Common myeloid progenitor, CD34-positive (primary cell): Measurements from ENCODE around the gene ANKRD13D.

Experiments
- CTCF ChIA-PET: fragments of 350-600 bp; sonication (Branson Sonifier 250); formaldehyde crosslinking; loops from one replicate; lab custom pipeline; 2021; ENCODE audit warnings: antibody characterized with exemption; lab: Charles Lee
- POLR2A ChIA-PET: fragments of 350-600 bp; sonication (Branson Sonifier 250); formaldehyde crosslinking; loops from one replicate; lab custom pipeline; 2021; ENCODE audit warnings: antibody characterized with exemption; lab: Charles Lee
- DNase-seq, 3 donors: peaks; one replicate each; pipeline versions ENCODE4 v3.0.0 to v3.0.0-alpha.2; 2013
- H3K27ac ChIP-seq, 2 experiments: 1 replicate in 1 of 2; 2 replicates in 1 of 2; pipeline ENCODE4 v1.7.0; 2013; ENCODE audit warnings: inconsistent platforms in 2 of 2, low read length in 2 of 2, mild to moderate bottlenecking in 2 of 2, low read depth in 1 of 2, moderate library complexity in 1 of 2; ENCODE audit not compliant: severe bottlenecking in 2 of 2, insufficient read depth in 1 of 2, poor library complexity in 1 of 2
- H3K27me3 ChIP-seq, 5 experiments: replicated peaks in 2 of 5; 1 replicate in 3 of 5; 2 replicates in 2 of 5; pipeline versions ENCODE4 v1.6.1 to v1.7.0; 2013; ENCODE audit warnings: low read length in 4 of 5, mild to moderate bottlenecking in 2 of 5, moderate library complexity in 2 of 5, inconsistent platforms in 1 of 5; ENCODE audit not compliant: insufficient read depth in 5 of 5, control insufficient read depth in 4 of 5
- H3K36me3 ChIP-seq, 4 experiments: 1 replicate in 2 of 4; 2 replicates in 2 of 4; pipeline versions ENCODE4 v1.6.1 to v1.7.0; 2013; ENCODE audit warnings: low read length in 3 of 4, control low read depth in 1 of 4, mild to moderate bottlenecking in 1 of 4; ENCODE audit not compliant: control insufficient read depth in 4 of 4, insufficient read depth in 4 of 4
- H3K4me1 ChIP-seq, 4 experiments: 1 replicate in 3 of 4; 2 replicates in 1 of 4; pipeline versions ENCODE4 v1.6.1 to v1.7.1; 2013; ENCODE audit warnings: low read length in 3 of 4, mild to moderate bottlenecking in 3 of 4, control low read depth in 1 of 4, inconsistent platforms in 1 of 4, moderate library complexity in 1 of 4; ENCODE audit not compliant: control insufficient read depth in 4 of 4, insufficient read depth in 4 of 4; ENCODE audit errors: control extremely low read depth in 1 of 4
- H3K4me3 ChIP-seq, 7 experiments: 1 replicate in 4 of 7; 2 replicates in 3 of 7; pipeline versions ENCODE4 v1.5.1 to v1.7.0; 2013; ENCODE audit warnings: mild to moderate bottlenecking in 7 of 7, low read length in 6 of 7, moderate library complexity in 6 of 7, inconsistent platforms in 2 of 7, low read depth in 2 of 7, control low read depth in 1 of 7; ENCODE audit not compliant: insufficient read depth in 4 of 7, control insufficient read depth in 1 of 7; ENCODE audit errors: extremely low read depth in 1 of 7
- H3K9me3 ChIP-seq, 5 experiments: 1 replicate in 4 of 5; 2 replicates in 1 of 5; pipeline versions ENCODE4 v1.6.1 to v1.7.1; 2013; ENCODE audit warnings: low read length in 4 of 5, mild to moderate bottlenecking in 2 of 5, inconsistent platforms in 1 of 5, low read depth in 1 of 5, moderate library complexity in 1 of 5; ENCODE audit not compliant: control insufficient read depth in 4 of 5, insufficient read depth in 2 of 5; ENCODE audit errors: control extremely low read depth in 1 of 5
- WGBS: methylation state at CpG from one replicate; pipeline ENCODE4 v1.1.5; 2013; ENCODE audit not compliant: insufficient coverage; 5-methylcytosine and 5-hydroxymethylcytosine counted together

Gene ANKRD13D

GRCh38 chr11:67322049-67322448 is 32.9 kb downstream of the ANKRD13D start:
- WGBS, result 100% methylated on average over 2 of the region's 3 CpGs
- no peaks in the 10 kb centered on the region for H3K27me3 ChIP-seq
- H3K27ac ChIP-seq, result no peak overlapping the region
- no peaks in the 10 kb centered on the region for H3K9me3 ChIP-seq
- no peak for DNase-seq
- ChIA-PET CTCF (interaction anchor here (0.5 to 11.4 kb wide), 16 partner anchors 8 to 69 kb away, joined by 3 to 124 read pairs (median 4); partner anchors contain the start of gene POLD4), POLR2A (interaction anchor here (1.7 kb wide), 1 partner anchor 32 kb away, joined by 5 read pairs; the partner anchor contains the start of gene POLD4)
- peaks cover 4 to 15% (median 13%) of the 10 kb centered on the region in 4 experiments for H3K4me1 ChIP-seq
- no peaks in the 10 kb centered on the region for H3K36me3 ChIP-seq
- H3K4me3 ChIP-seq, result no peak overlapping the region

GRCh38 chr11:67323526-67323925 is 34.4 kb downstream of the ANKRD13D start:
- DNase-seq, result no peak
- 95% methylated on average over 7 of the region's 7 CpGs for WGBS
- H3K4me1 ChIP-seq, result peaks cover under 1 to 3% (median 3%) of the 10 kb centered on the region in 4 experiments
- no peaks in the 10 kb centered on the region for H3K27me3 ChIP-seq
- no peak overlapping the region for H3K4me3 ChIP-seq
- H3K36me3 ChIP-seq, result no peaks in the 10 kb centered on the region
- H3K27ac ChIP-seq, result no peak overlapping the region
- no peaks in the 10 kb centered on the region for H3K9me3 ChIP-seq
- POLR2A ChIA-PET, result no interaction called here
- CTCF ChIA-PET, result interaction anchor here (1.2 to 11.4 kb wide), 8 partner anchors 9 to 70 kb away, joined by 3 to 124 read pairs (median 8); no protein-coding TSS in a partner anchor

- no peaks in the 10 kb centered on the region for H3K36me3 ChIP-seq
- DNase-seq, result no peak
- H3K9me3 ChIP-seq, result no peaks in the 10 kb centered on the region
- WGBS, result 92% methylated on average over 5 of the region's 6 CpGs
- H3K27me3 ChIP-seq, result no peaks in the 10 kb centered on the region
- ChIA-PET POLR2A (no interaction called here), CTCF (interaction anchor here (1.1 to 1.7 kb wide), 3 partner anchors 15 to 25 kb away, joined by 3 to 4 read pairs (median 4); no protein-coding TSS in a partner anchor)
- no peaks in the 10 kb centered on the region for H3K4me1 ChIP-seq
- no peak overlapping the region for H3K4me3 ChIP-seq
- H3K27ac ChIP-seq, result no peak overlapping the region
These were observed 43.1 kb downstream of the ANKRD13D start for GRCh38 chr11:67332081-67332691.

- no peaks in the 10 kb centered on the region for H3K27me3 ChIP-seq
- H3K4me3 ChIP-seq, result no peak overlapping the region
- CTCF ChIA-PET, result interaction anchor here (0.7 to 2.9 kb wide), 7 partner anchors 9 to 85 kb away, joined by 3 to 17 read pairs (median 4); no protein-coding TSS in a partner anchor
- H3K9me3 ChIP-seq, result no peaks in the 10 kb centered on the region
- no CpG with 5 or more reads among the region's 3 CpGs for WGBS
- no peaks in the 10 kb centered on the region for H3K36me3 ChIP-seq
- DNase-seq, result no peak
- POLR2A ChIA-PET, result no interaction called here
- H3K4me1 ChIP-seq, result no peaks in the 10 kb centered on the region
- no peak overlapping the region for H3K27ac ChIP-seq
These were observed 48.2 kb downstream of the ANKRD13D start for GRCh38 chr11:67337257-67337656.

- Histone ChIP-seq H3K27me3 (no peaks in the 10 kb centered on the region), H3K4me3 (no peak overlapping the region), H3K27ac (no peak overlapping the region), H3K9me3 (no peaks in the 10 kb centered on the region), H3K36me3 (no peaks in the 10 kb centered on the region), H3K4me1 (peaks cover 0 to 31% (median 14%) of the 10 kb centered on the region in 4 experiments)
- POLR2A ChIA-PET, result interaction anchor here (0.6 kb wide), 1 partner anchor 147 kb away, joined by 3 read pairs; no protein-coding TSS in a partner anchor
- DNase-seq, result peak in 2 of 3 donors; percentile 48 to 52
- 81% methylated on average over 4 of the region's 4 CpGs for WGBS
- CTCF ChIA-PET, result interaction anchor here (1.1 to 5.5 kb wide), 9 partner anchors 8 to 81 kb away, joined by 3 to 89 read pairs (median 9); no protein-coding TSS in a partner anchor
These were observed 55.2 kb downstream of the ANKRD13D start for GRCh38 chr11:67344264-67344663.

GRCh38 chr11:67345247-67345919 is 56.3 kb downstream of the ANKRD13D start:
- no peaks in the 10 kb centered on the region for H3K27me3 ChIP-seq
- H3K4me3 ChIP-seq, result no peak overlapping the region
- 86% methylated on average over 8 of the region's 8 CpGs for WGBS
- no peak overlapping the region for H3K27ac ChIP-seq
- ChIA-PET POLR2A (no interaction called here), CTCF (interaction anchor here (0.9 to 5.5 kb wide), 14 partner anchors 10 to 160 kb away, joined by 3 to 89 read pairs (median 14); partner anchors contain the start of genes CLCF1 and PITPNM1)
- peaks cover 0 to 31% (median 14%) of the 10 kb centered on the region in 4 experiments for H3K4me1 ChIP-seq
- H3K36me3 ChIP-seq, result no peaks in the 10 kb centered on the region
- no peak for DNase-seq
- no peaks in the 10 kb centered on the region for H3K9me3 ChIP-seq
